Spleen (tissue), 7 donors: ENCODE data around the gene ARHGEF12.

Experiments
- POLR2A ChIP-seq, 3 donors: fragments of 450-650 bp; IDR thresholded peaks; one replicate each; pipeline ENCODE4 v1.5.1; 2017; ENCODE audit warnings: antibody characterized with exemption in 3 of 3, mild to moderate bottlenecking in 1 of 3
- POLR2AphosphoS5 ChIP-seq, 3 donors: sonication (generic); formaldehyde crosslinking; IDR thresholded peaks; one replicate each; pipeline ENCODE4 v1.5.1; 2017; ENCODE audit warnings: antibody characterized with exemption in 3 of 3
- TF ChIP-seq, protein P1 (sequence below), 11 experiments: fragments of 200-600 bp in 7 of 11; fragments of 450-650 bp in 4 of 11; sonication (generic) in 4 of 11; IDR thresholded peaks in 8 of 11; conservative IDR thresholded peaks in 3 of 11; 1 replicate in 7 of 11; 2 replicates in 4 of 11; pipeline versions ENCODE4 v1.4.0 to v1.8.0; 2016 to 2021; ENCODE audit warnings: antibody characterized with exemption in 11 of 11, inconsistent platforms in 4 of 11, mild to moderate bottlenecking in 1 of 11
- donor health status: DM: no; HTN: no; CAD: no; lungs with moderate emphysema.
- donor health status: DM: no; HTN: no; CAD: no.
- donor health status: DM: no; HTN: no; CAD: no.

DNA sequence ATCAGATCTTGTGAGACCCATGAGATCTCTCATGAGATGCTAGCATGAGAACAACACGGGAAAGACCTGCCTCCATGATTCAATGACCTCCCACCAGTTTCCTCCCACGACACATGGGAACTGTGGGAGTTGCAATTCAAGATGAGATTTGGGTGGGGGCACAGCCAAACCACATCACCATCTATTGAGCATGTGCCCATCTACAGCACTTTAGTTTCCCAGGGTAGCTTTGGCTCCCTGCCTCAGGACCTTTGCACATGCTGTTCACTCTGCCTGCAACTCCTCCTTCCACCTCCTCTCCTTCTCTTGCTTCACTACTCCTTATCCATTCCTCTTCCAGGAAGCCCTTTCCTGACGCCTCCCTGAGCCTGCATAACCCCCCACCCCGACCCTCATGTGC is 192.5 kb downstream of the ARHGEF12 start:
- TF ChIP-seq POLR2AphosphoS5 (IDR thresholded peaks at IDR 0.05) (no peak), POLR2A (IDR thresholded peaks at IDR 0.05) (no peak)
- TF ChIP-seq, protein P1, sequence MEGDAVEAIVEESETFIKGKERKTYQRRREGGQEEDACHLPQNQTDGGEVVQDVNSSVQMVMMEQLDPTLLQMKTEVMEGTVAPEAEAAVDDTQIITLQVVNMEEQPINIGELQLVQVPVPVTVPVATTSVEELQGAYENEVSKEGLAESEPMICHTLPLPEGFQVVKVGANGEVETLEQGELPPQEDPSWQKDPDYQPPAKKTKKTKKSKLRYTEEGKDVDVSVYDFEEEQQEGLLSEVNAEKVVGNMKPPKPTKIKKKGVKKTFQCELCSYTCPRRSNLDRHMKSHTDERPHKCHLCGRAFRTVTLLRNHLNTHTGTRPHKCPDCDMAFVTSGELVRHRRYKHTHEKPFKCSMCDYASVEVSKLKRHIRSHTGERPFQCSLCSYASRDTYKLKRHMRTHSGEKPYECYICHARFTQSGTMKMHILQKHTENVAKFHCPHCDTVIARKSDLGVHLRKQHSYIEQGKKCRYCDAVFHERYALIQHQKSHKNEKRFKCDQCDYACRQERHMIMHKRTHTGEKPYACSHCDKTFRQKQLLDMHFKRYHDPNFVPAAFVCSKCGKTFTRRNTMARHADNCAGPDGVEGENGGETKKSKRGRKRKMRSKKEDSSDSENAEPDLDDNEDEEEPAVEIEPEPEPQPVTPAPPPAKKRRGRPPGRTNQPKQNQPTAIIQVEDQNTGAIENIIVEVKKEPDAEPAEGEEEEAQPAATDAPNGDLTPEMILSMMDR (IDR thresholded peaks at IDR 0.05 in 8 of 11, conservative IDR thresholded peaks at IDR 0.05 in 3 of 11) = no peak
